ENCODE results near the gene MSX2.

DNA sequence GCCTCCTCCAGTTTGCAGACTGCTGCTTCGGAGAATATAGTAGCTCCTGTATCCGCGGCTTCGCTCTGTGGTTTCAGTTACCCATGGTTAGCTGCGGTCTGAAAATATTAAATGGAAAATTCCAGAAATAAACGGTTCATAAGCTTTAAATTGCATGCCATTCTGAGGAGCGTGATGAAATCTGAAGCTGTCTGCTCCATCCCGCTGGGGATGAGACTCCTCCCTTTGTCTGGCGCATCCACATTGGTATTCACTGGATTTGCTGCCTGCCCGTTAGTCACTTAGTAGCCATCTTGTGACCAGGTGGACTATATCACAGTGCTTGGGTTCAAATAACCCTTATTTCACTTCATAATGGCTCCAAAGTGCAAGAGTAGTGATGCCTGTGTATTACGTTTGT lies 36.3 kb downstream of the MSX2 start:
- TF ChIP-seq JUNB (IDR thresholded peaks at IDR 0.05; ENCODE audit: unreplicated experiment) (no peak), CTCF (conservative IDR thresholded peaks at IDR 0.05; ENCODE audit: low read depth in 2 of 2) (no peak), EZH2phosphoT487 (IDR thresholded peaks at IDR 0.05; ENCODE audit: unreplicated experiment) (no peak)
